A549 (cell line): Measurements from ENCODE around the gene LRCOL1. TPM values are rescaled to one million over a fixed set of nuclear protein-coding genes. Genes with fewer than 3 reads are reported as not detected.
A peak's percentile ranks its signal among the peaks of the same experiment; 100 is the strongest.

Experiments
- ATAC-seq, 2 experiments: fragments of 200-7000 bp in 1 of 2; fragments of >200 bp in 1 of 2; cut with Nextera tagmentation in 1 of 2; cut with Tn5 transposase in 1 of 2; 3 replicates each; pipeline versions ENCODE4 v1.8.0 to v1.9.1; 2018 to 2020; ENCODE audit warnings: mild to moderate bottlenecking in 1 of 2, moderate library complexity in 1 of 2
- CTCF ChIA-PET: fragments of 300-600 bp; sonication (Branson Sonifier 250); formaldehyde crosslinking; extraction: SDS; loops from one replicate; lab custom pipeline; 2021; ENCODE audit warnings: antibody characterized with exemption, inconsistent platforms; lab: Yijun Ruan, JAX
- POLR2A ChIA-PET: fragments of 350-600 bp; formaldehyde crosslinking; extraction: SDS; loops from one replicate; lab custom pipeline; 2021; ENCODE audit warnings: antibody characterized with exemption, inconsistent platforms; lab: Yijun Ruan, JAX
- DNase-seq, 2 experiments: peaks; one replicate each; pipeline versions ENCODE4 v3.0.0 to v3.0.0-alpha.2; 2011 to 2016; ENCODE audit warnings: low read depth in 1 of 2, low spot score in 1 of 2
- FAIRE-seq: peaks from 2 replicates; lab custom pipeline; 2011; peaks lifted over from hg19 to GRCh38; lab: Jason Lieb, UNC
- H3K27ac ChIP-seq, 2 experiments: fragments of >200 bp; sonication (Bioruptor Twin); formaldehyde crosslinking; 3 replicates each; pipeline ENCODE4 v1.5.1; 2016 to 2017
- H3K4me1 ChIP-seq: fragments of >200 bp; sonication (Bioruptor Twin); formaldehyde crosslinking; 3 replicates; pipeline ENCODE4 v1.6.1; 2016
- H3K4me2 ChIP-seq: fragments of >200 bp; sonication (Bioruptor Twin); formaldehyde crosslinking; 3 replicates; pipeline ENCODE4 v1.6.1; 2016
- H3K4me3 ChIP-seq: fragments of >200 bp; sonication (Bioruptor Twin); formaldehyde crosslinking; 3 replicates; pipeline ENCODE4 v1.5.1; 2016
- H3K9me3 ChIP-seq: fragments of >200 bp; sonication (Bioruptor Twin); formaldehyde crosslinking; 3 replicates; pipeline ENCODE4 v1.6.1; 2016
- CBX8 ChIP-seq: fragments of 200-600 bp; sonication (generic); IDR thresholded peaks from 2 replicates; pipeline ENCODE4 v1.6.1; 2016
- CHD4 ChIP-seq: fragments of 200-600 bp; sonication (generic); IDR thresholded peaks from 2 replicates; pipeline ENCODE4 v1.6.1; 2016; ENCODE audit warnings: antibody characterized with exemption, mild to moderate bottlenecking, borderline replicate concordance
- FOSB ChIP-seq: fragments of 250-450 bp; sonication (Bioruptor Pico); IDR thresholded peaks from 2 replicates; pipeline ENCODE4 v1.5.0; 2020; ENCODE audit warnings: mild to moderate bottlenecking, moderate library complexity
- FOXS1 ChIP-seq: fragments of 250-450 bp; sonication (Bioruptor Pico); IDR thresholded peaks from 2 replicates; pipeline ENCODE4 v1.5.0; 2020; ENCODE audit warnings: mild to moderate bottlenecking, moderate library complexity
- GATA3 ChIP-seq: IDR thresholded peaks from 2 replicates; pipeline ENCODE4 v1.6.1; 2012; ENCODE audit warnings: borderline replicate concordance
- HOXA7 ChIP-seq: fragments of 250-450 bp; sonication (Bioruptor Pico); IDR thresholded peaks from 2 replicates; pipeline ENCODE4 v1.5.0; 2020; ENCODE audit warnings: mild to moderate bottlenecking, moderate library complexity
- HOXB5 ChIP-seq: fragments of 250-450 bp; sonication (Bioruptor Pico); IDR thresholded peaks from 2 replicates; pipeline ENCODE4 v1.5.0; 2020; ENCODE audit warnings: mild to moderate bottlenecking, moderate library complexity
- NFE2L2 ChIP-seq: fragments of 150-350 bp; conservative IDR thresholded peaks from 2 replicates; pipeline ENCODE4 v1.6.1; 2014; ENCODE audit warnings: low read length
- PHF8 ChIP-seq: fragments of 200-600 bp; sonication (generic); IDR thresholded peaks from 2 replicates; pipeline ENCODE4 v1.6.1; 2016; ENCODE audit warnings: low read depth, mild to moderate bottlenecking, antibody characterized with exemption, moderate library complexity, borderline replicate concordance
- POLR2A ChIP-seq: IDR thresholded peaks from 2 replicates; pipeline ENCODE4 v1.6.1; 2012; ENCODE audit warnings: mild to moderate bottlenecking, low read length
- POLR2AphosphoS2 ChIP-seq: conservative IDR thresholded peaks from 2 replicates; pipeline ENCODE4 v1.6.1; 2012; ENCODE audit warnings: low read length, improper control_type of control experiment, inconsistent platforms
- RAD21 ChIP-seq, 2 experiments: fragments of >200 bp in 1 of 2; sonication (Bioruptor Twin) in 1 of 2; formaldehyde crosslinking in 1 of 2; IDR thresholded peaks in 1 of 2; conservative IDR thresholded peaks in 1 of 2; 2 replicates in 1 of 2; 3 replicates in 1 of 2; pipeline ENCODE4 v1.6.1; 2012 to 2018; ENCODE audit warnings: inconsistent platforms in 1 of 2
- TP53 ChIP-seq: fragments of 250-450 bp; sonication (Bioruptor Pico); IDR thresholded peaks from 2 replicates; pipeline ENCODE4 v1.5.0; 2021; ENCODE audit warnings: mild to moderate bottlenecking, moderate library complexity
- ZFP36 ChIP-seq: fragments of 450-650 bp; IDR thresholded peaks from 2 replicates; pipeline ENCODE4 v1.6.1; 2014; ENCODE audit warnings: borderline replicate concordance; ENCODE audit not compliant: partially characterized antibody
- WGBS: methylation state at CpG from one replicate; pipeline ENCODE4 v1.1.6; 2017; ENCODE audit errors: missing lambda C conversion rate; 5-methylcytosine and 5-hydroxymethylcytosine counted together
- polyA plus RNA-seq, 4 experiments: library from polyadenylated mRNA; depleted of rRNA in 3 of 4; stranded (reverse); fragments of >200 nt; fragmentation: RNase III in 1 of 4; extraction: RNeasy Plus Mini Kit Qiagen cat#74134 plus additional on column Dnase treatment in 1 of 4; gene quantifications; 2 replicates in 3 of 4; 3 replicates in 1 of 4; pipeline ENCODE4 v1.2.3, GENCODE V29; 2011 to 2017
- TF ChIP-seq, protein P1 (sequence below): IDR thresholded peaks from 2 replicates; pipeline ENCODE4 v1.6.1; 2012
- TF ChIP-seq, protein P2 (sequence below): fragments of 150-350 bp; IDR thresholded peaks from 2 replicates; pipeline ENCODE4 v1.6.1; 2014; ENCODE audit warnings: low read depth, mild to moderate bottlenecking, low read length
- TF ChIP-seq, protein P3 (sequence below): fragments of 250-450 bp; sonication (Bioruptor Pico); IDR thresholded peaks from 2 replicates; pipeline ENCODE4 v1.5.0; 2020; ENCODE audit warnings: low read depth, mild to moderate bottlenecking, moderate library complexity
- TF ChIP-seq, protein P4 (sequence below): fragments of >200 bp; sonication (Bioruptor Twin); formaldehyde crosslinking; IDR thresholded peaks from 3 replicates; pipeline ENCODE4 v1.5.1; 2016

Gene LRCOL1
- polyA plus RNA-seq, 2 of the 4 experiments (the other 2 are of a cell fraction): not detected

DNA sequence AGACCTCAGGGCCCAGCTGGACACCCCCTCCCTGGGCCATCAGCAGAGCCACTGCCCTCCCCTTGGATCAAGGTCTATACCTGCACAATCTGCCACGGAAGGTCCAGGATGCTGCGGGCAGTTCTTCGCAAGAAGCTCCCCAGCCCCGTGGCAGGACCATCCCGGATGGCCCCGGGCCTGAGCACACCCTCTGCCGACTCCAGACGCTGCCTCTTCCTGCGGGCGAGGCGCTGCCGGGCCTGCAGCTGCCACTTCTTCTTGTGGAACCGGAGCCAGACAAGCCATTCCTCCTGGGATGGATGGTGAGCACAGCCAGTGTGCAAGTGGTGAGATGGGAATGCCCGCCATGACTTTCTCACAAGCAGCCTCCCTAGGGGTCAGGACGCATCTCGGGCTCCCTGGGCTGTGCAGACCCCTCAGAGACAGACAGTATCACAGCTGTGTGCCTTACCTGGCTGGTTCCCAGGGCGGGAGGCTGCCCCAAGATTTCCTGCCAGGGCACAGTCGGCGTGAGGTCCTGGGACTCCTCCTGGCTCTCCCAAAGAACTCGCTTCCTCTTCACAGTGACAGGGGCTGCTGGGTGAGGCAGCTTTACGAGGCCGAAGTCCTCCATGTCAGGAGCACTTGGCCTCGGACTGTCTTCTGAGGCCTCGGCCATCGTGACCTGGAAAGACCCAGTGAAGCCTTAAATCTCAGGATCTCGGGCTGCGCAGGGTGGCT lies 39.0 kb upstream of the LRCOL1 start:
- H3K27ac ChIP-seq: no peak overlapping the region
- POLR2A ChIA-PET: no interaction called here
- no peak overlapping the region for H3K4me3 ChIP-seq
- FAIRE-seq (no peak), ATAC-seq (peak in 1 of 2 experiments; percentile 17; a peak in 4 of 6 replicates), DNase-seq (no peak)
- no peak overlapping the region for H3K4me2 ChIP-seq
- CTCF ChIA-PET: interaction anchor here (0.5 to 5.2 kb wide), 6 partner anchors 11 to 496 kb away, joined by 3 to 33 read pairs (median 4); no protein-coding TSS in a partner anchor
- WGBS: 94% methylated on average over 20 of the region's 27 CpGs
- no peaks in the 10 kb centered on the region for H3K9me3 ChIP-seq
- no peaks in the 10 kb centered on the region for H3K4me1 ChIP-seq
- no peak for TF ChIP-seq FOXS1
- TF ChIP-seq CHD4: no peak
- no peak for TF ChIP-seq NFE2L2
- TF ChIP-seq, protein P1, sequence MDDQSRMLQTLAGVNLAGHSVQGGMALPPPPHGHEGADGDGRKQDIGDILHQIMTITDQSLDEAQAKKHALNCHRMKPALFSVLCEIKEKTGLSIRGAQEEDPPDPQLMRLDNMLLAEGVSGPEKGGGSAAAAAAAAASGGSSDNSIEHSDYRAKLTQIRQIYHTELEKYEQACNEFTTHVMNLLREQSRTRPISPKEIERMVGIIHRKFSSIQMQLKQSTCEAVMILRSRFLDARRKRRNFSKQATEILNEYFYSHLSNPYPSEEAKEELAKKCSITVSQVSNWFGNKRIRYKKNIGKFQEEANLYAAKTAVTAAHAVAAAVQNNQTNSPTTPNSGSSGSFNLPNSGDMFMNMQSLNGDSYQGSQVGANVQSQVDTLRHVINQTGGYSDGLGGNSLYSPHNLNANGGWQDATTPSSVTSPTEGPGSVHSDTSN: no peak
- TF ChIP-seq, protein P2, sequence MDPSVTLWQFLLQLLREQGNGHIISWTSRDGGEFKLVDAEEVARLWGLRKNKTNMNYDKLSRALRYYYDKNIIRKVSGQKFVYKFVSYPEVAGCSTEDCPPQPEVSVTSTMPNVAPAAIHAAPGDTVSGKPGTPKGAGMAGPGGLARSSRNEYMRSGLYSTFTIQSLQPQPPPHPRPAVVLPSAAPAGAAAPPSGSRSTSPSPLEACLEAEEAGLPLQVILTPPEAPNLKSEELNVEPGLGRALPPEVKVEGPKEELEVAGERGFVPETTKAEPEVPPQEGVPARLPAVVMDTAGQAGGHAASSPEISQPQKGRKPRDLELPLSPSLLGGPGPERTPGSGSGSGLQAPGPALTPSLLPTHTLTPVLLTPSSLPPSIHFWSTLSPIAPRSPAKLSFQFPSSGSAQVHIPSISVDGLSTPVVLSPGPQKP: no peak
- TF ChIP-seq, protein P3, sequence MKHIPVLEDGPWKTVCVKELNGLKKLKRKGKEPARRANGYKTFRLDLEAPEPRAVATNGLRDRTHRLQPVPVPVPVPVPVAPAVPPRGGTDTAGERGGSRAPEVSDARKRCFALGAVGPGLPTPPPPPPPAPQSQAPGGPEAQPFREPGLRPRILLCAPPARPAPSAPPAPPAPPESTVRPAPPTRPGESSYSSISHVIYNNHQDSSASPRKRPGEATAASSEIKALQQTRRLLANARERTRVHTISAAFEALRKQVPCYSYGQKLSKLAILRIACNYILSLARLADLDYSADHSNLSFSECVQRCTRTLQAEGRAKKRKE (CRISPR knock-in tag): no peak
- no peak for TF ChIP-seq HOXA7
- no peak for TF ChIP-seq TP53 (CRISPR knock-in tag)
- no peak for TF ChIP-seq POLR2AphosphoS2

DNA sequence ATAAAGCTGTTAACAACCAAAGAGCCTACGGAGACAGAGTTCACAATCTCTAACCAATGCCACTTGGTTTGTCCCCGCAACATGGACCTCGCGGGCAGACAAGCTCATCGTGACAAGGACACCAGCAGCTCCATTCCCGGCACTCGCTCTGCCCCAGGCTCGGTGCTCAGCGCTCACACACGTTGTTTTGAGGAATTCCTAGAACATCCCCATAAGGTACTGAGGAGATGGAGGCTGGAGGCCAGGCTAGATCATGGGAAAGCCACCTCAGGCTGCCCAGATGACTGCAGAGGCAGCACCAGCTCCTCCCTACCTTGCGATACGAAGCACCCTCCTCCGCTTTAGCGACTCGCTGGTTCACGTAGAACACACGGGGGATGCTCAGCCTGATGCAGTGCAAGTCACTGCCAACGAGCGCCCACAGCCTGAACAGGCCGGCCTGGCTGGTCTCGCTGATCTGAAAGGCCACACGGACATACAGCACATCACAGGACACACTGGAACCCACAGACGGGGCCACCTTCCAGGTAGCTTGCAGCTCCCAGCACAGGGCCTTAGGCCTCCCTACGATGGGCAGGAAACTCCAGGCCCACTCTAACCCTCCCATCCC lies 38.3 kb upstream of the LRCOL1 start:
- FAIRE-seq (no peak), DNase-seq (no peak), ATAC-seq (peak in 1 of 2 experiments; percentile 43; a peak in 3 of 6 replicates)
- H3K27ac ChIP-seq: no peak overlapping the region
- 92% methylated on average over 22 of the region's 24 CpGs for WGBS
- POLR2A ChIA-PET: no interaction called here
- CTCF ChIA-PET: interaction anchor here (0.5 to 5.2 kb wide), 6 partner anchors 10 to 495 kb away, joined by 3 to 33 read pairs (median 4); no protein-coding TSS in a partner anchor
- no peaks in the 10 kb centered on the region for H3K9me3 ChIP-seq
- no peak overlapping the region for H3K4me2 ChIP-seq
- no peaks in the 10 kb centered on the region for H3K4me1 ChIP-seq
- H3K4me3 ChIP-seq: no peak overlapping the region
- no peak for TF ChIP-seq PHF8
- no peak for TF ChIP-seq CBX8
- TF ChIP-seq RAD21 (conservative IDR thresholded peaks at IDR 0.05 in 1 of 2, IDR thresholded peaks at IDR 0.05 in 1 of 2): no peak
- TF ChIP-seq, protein P4, sequence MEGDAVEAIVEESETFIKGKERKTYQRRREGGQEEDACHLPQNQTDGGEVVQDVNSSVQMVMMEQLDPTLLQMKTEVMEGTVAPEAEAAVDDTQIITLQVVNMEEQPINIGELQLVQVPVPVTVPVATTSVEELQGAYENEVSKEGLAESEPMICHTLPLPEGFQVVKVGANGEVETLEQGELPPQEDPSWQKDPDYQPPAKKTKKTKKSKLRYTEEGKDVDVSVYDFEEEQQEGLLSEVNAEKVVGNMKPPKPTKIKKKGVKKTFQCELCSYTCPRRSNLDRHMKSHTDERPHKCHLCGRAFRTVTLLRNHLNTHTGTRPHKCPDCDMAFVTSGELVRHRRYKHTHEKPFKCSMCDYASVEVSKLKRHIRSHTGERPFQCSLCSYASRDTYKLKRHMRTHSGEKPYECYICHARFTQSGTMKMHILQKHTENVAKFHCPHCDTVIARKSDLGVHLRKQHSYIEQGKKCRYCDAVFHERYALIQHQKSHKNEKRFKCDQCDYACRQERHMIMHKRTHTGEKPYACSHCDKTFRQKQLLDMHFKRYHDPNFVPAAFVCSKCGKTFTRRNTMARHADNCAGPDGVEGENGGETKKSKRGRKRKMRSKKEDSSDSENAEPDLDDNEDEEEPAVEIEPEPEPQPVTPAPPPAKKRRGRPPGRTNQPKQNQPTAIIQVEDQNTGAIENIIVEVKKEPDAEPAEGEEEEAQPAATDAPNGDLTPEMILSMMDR: no peak
- no peak for TF ChIP-seq HOXB5 (CRISPR knock-in tag)
- TF ChIP-seq POLR2AphosphoS2: no peak
- TF ChIP-seq POLR2A: no peak
- TF ChIP-seq ZFP36: no peak
- no peak for TF ChIP-seq CHD4
- no peak for TF ChIP-seq FOSB (CRISPR knock-in tag)
- no peak for TF ChIP-seq GATA3
